ENCODE data around the gene TCF4.
A peak's percentile ranks its signal among the peaks of the same experiment; 100 is the strongest.

The TCF4 gene

GRCh38 chr18:55446996-55447671 is 140.9 kb downstream of the TCF4 start:
- no peak for DNase-seq (ENCODE audit: extremely low read depth, low read depth)
- TF ChIP-seq CTCF (IDR thresholded peaks at IDR 0.05; ENCODE audit: low read depth, low read length, missing control alignments) = no peak
- H3K4me3 ChIP-seq (replicated peaks; ENCODE audit: low read depth, low read length) = no peak overlapping the region

GRCh38 chr18:55444536-55444935 is 143.5 kb downstream of the TCF4 start:
- DNase-seq (ENCODE audit: extremely low read depth, low read depth) = no peak
- no peak for TF ChIP-seq CTCF (IDR thresholded peaks at IDR 0.05; ENCODE audit: low read depth, low read length, missing control alignments)
- no peak overlapping the region for H3K4me3 ChIP-seq (replicated peaks; ENCODE audit: low read depth, low read length)

GRCh38 chr18:55443776-55444175 is 144.2 kb downstream of the TCF4 start:
- peak; percentile 2 for DNase-seq (ENCODE audit: extremely low read depth, low read depth)
- H3K4me3 ChIP-seq (replicated peaks; ENCODE audit: low read depth, low read length) = no peak overlapping the region
- TF ChIP-seq CTCF (IDR thresholded peaks at IDR 0.05; ENCODE audit: low read depth, low read length, missing control alignments) = no peak

GRCh38 chr18:55442561-55442960 is 145.4 kb downstream of the TCF4 start:
- DNase-seq (ENCODE audit: extremely low read depth, low read depth) = no peak
- no peak overlapping the region for H3K4me3 ChIP-seq (replicated peaks; ENCODE audit: low read depth, low read length)
- no peak for TF ChIP-seq CTCF (IDR thresholded peaks at IDR 0.05; ENCODE audit: low read depth, low read length, missing control alignments)

- no peak for TF ChIP-seq CTCF (IDR thresholded peaks at IDR 0.05; ENCODE audit: low read depth, low read length, missing control alignments)
- DNase-seq (ENCODE audit: extremely low read depth, low read depth) = no peak
Measured at GRCh38 chr18:55440988-55441387, 147.0 kb downstream of the TCF4 start.

GRCh38 chr18:55439056-55439455 is 148.9 kb downstream of the TCF4 start:
- no peak for TF ChIP-seq CTCF (IDR thresholded peaks at IDR 0.05; ENCODE audit: low read depth, low read length, missing control alignments)
- H3K4me3 ChIP-seq (replicated peaks; ENCODE audit: low read depth, low read length) = no peak overlapping the region
- DNase-seq (ENCODE audit: extremely low read depth, low read depth) = no peak

More at GRCh38 chr18:55440988-55441387, 147.0 kb downstream of the TCF4 start:
- no peak overlapping the region for H3K4me3 ChIP-seq (replicated peaks; ENCODE audit: low read depth, low read length)

GRCh38 chr18:55435592-55435991 is 152.4 kb downstream of the TCF4 start:
- TF ChIP-seq CTCF (IDR thresholded peaks at IDR 0.05; ENCODE audit: low read depth, low read length, missing control alignments) = no peak
- no peak overlapping the region for H3K4me3 ChIP-seq (replicated peaks; ENCODE audit: low read depth, low read length)

More at GRCh38 chr18:55435592-55435991, 152.4 kb downstream of the TCF4 start:
- DNase-seq (ENCODE audit: extremely low read depth, low read depth) = no peak
